WI38 (cell line): ENCODE results near the gene FBN1.

ENCODE experiments used
- H3K4me3 ChIP-seq: 2 replicates; pipeline ENCODE4 v1.5.1; 2011; ENCODE audit warnings: low read depth, mild to moderate bottlenecking, control low read depth, low read length
- TF ChIP-seq, protein P1 (sequence below): IDR thresholded peaks from 2 replicates; pipeline ENCODE4 v1.5.1; 2012; ENCODE audit warnings: low read depth, mild to moderate bottlenecking, control low read depth, low read length

FBN1 gene

DNA sequence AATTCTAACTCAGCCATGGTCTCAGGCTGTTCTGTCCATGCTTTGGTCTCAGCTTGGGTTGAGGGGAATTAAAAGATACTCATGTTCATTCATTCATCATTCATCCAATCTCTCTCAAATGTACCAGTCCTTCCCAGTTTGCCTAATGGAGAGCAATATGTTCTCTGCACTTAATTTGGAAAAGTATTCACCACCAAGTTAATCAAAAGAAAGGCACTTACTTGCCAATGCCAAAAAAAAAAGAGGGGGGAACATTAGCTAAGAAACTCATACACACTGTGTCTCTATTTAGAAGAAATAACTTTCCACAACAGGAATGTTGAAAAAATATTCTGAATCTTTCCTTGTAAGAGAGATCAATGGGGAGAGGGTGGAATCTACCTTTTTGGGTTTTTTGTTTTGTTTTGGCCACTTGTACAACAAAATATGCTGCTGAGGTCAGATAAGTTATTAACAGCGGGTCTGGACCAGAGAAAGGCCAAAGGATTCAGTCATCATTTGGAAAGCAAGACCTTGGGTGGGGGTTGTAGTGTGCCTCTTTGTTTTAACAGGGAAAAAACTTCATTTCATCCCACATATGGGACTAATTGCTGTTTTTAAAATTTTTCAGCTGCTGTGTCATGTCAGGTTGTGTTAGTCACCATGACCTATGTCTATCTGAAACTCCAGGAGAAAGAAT, 152.3 kb downstream of the FBN1 start:
- TF ChIP-seq, protein P1, sequence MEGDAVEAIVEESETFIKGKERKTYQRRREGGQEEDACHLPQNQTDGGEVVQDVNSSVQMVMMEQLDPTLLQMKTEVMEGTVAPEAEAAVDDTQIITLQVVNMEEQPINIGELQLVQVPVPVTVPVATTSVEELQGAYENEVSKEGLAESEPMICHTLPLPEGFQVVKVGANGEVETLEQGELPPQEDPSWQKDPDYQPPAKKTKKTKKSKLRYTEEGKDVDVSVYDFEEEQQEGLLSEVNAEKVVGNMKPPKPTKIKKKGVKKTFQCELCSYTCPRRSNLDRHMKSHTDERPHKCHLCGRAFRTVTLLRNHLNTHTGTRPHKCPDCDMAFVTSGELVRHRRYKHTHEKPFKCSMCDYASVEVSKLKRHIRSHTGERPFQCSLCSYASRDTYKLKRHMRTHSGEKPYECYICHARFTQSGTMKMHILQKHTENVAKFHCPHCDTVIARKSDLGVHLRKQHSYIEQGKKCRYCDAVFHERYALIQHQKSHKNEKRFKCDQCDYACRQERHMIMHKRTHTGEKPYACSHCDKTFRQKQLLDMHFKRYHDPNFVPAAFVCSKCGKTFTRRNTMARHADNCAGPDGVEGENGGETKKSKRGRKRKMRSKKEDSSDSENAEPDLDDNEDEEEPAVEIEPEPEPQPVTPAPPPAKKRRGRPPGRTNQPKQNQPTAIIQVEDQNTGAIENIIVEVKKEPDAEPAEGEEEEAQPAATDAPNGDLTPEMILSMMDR: no peak
- H3K4me3 ChIP-seq: no peak overlapping the region

- no peak overlapping the region for H3K4me3 ChIP-seq
- TF ChIP-seq, protein P1: no peak
Observed at GRCh38 chr15:48486228-48486627, 159.3 kb downstream of the FBN1 start.

DNA sequence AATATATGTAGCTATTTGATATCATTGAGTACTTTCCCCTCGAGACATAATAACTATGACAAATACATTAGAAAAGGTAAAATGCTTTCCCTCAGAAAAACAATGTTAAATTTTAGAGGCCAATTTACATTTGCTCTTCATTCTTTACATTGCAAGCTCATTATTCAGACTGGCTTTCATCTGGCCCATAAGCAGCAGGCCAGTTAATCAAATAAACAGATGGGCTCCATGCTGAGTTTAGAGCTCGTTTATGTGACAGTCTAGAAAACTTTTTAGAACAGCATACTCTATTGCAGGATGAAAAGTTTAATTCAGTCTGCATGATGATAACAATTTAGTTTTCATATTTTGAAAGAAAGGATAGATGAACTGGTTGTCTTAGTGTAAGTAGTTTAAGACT, 163.7 kb downstream of the FBN1 start:
- H3K4me3 ChIP-seq: no peak overlapping the region
- TF ChIP-seq, protein P1: no peak

DNA sequence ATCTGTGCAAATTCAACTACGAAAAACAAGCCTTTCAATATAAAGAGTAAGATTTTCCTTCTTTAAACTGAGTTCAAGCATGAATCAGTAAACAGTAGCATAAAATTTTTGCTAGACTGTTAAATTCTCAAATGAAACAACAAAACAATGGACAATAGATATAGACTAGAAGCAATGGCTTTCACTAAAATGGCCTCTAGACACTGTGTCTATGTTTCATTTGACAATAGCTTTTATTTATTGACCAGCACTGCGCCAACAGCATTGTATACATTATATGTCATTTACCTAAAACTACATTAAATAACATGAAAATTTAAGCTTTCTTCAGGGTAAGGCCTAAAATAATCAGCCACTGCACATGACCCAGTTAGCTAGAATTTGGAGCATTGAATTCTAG, 165.8 kb downstream of the FBN1 start:
- TF ChIP-seq, protein P1: no peak
- no peak overlapping the region for H3K4me3 ChIP-seq

- TF ChIP-seq, protein P1: no peak
- no peak overlapping the region for H3K4me3 ChIP-seq
Observed at GRCh38 chr15:48478581-48478980, 166.9 kb downstream of the FBN1 start.

DNA sequence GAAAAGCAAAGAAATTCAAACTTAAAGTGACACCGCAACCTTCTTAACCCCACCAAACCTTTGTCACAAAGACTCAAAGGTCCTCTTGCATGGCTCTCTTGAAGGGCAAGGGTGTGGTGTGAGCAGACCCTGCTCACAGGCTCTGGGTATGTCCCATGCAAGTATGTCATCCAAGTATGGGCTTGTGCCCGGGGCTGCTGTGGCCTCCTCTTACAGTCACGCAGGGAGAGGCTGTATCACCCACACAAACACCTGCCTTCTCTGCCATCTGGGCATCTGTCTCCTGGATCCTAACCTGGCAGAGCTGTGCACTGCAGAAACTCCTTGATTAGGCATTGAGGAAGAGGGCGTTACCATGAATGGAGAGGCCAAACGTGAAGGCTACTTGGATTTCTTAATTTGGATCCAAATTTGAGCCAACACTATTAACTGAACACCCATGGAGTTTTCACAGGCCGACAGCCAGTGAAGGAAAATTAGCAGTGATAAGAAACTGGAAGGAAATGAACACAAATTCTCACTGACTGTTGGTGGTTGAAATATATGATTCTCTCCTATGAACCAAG, 167.6 kb downstream of the FBN1 start:
- TF ChIP-seq, protein P1: no peak
- no peak overlapping the region for H3K4me3 ChIP-seq

GRCh38 chr15:48475600-48476395, 169.7 kb downstream of the FBN1 start:
- TF ChIP-seq, protein P1: no peak
- no peak overlapping the region for H3K4me3 ChIP-seq
